Activated CD4-positive, CD25-positive, alpha-beta regulatory T cell treated with anti-CD3 and anti-CD28 coated beads, Interleukin-2, amount 50 U/mL, for 72 hours (primary cell): Measurements from ENCODE around the gene ZDHHC17.

Experiments used
- DNase-seq: peaks from one replicate; pipeline ENCODE4 v3.0.0; 2021

ZDHHC17 gene

DNA sequence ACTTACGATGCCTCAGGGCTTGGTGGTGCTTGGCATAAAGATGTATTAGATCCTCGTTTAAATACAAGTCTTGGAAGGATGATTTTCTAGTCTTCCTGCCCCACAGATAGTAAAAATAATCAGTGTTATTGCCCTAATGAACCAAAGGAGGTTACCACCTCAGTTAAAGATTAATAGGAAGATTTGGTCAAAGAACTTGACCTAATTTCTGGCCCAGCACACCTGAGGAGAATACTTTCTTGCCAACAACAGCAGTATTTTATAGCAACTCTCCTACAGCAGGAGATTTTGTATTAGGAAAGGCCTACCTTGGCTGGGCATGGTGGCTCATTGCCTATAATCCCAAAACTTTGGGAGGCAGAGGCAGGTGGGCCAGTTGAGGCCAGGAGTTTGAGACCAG, 83.3 kb downstream of the ZDHHC17 start:
- DNase-seq = no peak

GRCh38 chr12:76848132-76848531, 84.2 kb downstream of the ZDHHC17 start:
- no peak for DNase-seq

- DNase-seq = no peak
These were observed 88.2 kb downstream of the ZDHHC17 start for GRCh38 chr12:76852106-76852505.

DNA sequence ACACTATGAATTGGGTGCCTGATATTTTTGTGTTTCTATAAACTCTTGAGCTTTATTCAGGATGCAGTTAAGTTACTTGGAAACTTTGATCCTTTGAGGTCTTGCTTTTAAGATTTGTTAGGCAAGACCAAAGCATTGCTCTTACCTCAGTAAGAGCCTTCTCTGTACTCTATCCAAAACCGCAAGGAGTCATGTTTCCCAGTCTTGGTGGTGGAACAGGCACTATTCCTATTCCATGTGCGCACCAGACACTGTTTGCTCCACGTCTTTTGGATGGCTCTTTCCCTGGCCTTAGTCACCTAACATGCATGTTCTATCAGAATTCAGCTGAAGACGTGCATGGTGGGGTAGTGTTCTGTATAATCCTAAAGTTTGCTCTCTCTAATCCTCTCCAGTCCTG, 91.4 kb downstream of the ZDHHC17 start:
- no peak for DNase-seq

DNA sequence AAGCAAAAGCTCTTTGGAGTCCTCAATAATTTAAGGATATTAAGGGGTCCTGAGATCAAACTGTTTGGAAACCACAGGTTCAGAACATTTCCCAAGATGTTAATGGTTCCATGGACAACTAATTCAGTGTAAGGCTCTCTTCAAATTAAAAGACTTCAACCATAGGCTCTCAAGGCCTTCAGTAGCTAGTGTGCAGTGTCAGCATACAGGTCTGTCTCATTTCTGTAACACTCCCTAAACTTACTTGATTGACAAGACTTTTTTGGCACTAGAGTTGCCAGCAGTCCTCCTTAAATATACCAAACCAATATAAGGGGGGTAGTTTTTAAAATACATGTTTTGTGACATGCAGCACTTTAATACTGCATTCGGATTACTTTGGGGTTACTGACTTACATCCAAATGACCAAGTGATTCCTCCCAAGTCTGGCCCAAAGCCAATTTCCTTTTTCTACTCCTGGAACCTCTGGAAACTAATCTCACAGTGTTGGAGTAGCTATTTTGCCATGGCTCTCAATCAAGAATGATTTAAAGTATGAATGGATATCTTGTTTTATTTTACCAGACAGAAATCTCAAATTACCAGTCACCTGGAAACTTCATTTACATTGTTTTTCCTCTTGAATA, 92.2 kb downstream of the ZDHHC17 start:
- no peak for DNase-seq

- no peak for DNase-seq
These were observed 95.7 kb downstream of the ZDHHC17 start for GRCh38 chr12:76859611-76860010.

DNA sequence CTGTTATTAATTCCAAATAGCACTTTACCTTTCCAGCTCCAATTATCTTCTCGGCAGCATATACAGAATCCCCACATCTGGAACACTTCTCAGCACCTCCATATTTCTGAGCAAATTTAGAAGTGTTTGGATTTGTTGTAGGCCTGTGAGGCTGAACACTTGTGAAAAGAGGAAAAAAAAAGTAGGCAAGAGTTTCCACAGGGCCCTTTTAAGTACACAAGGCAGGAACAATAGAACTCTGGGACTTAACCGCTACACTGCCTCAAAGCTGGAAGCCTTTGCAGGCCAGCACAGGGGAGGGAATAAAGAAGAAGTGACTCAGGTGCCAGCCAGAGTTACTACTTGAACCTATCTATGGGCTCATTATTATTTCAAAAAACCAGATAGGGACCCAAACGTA, 96.3 kb downstream of the ZDHHC17 start:
- DNase-seq = no peak

DNA sequence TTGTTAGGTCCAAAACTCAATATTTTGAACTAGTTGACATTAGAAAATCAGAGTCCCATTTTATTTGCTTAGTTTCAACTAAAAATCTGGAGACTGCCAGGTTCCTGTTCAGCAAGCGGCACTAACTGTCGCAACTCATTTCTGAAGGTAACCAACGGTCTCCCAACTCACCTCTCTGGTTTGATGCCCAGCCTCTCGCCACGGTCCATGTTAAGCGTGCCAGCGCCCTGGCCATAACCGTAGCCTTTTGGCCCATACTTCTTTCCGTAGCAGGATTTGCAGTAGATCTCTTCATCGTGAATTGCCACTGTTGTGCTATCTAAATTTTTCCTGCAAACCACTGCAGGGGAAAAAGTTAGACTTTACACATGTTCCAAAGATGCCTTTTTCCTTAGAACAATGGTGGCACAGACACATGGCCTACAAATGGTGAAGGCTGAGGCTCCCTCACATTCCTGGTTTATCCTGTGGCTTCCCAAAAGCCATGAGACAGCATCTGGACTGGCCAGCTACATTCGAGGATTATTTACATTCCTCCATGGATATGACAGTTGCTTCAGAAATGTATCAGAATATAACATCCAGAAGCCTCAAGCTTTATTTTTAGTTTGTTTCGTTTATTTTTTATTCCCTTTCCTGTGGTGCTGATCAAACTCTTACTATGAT, 99.2 kb downstream of the ZDHHC17 start:
- DNase-seq = no peak

GRCh38 chr12:76863837-76864236, 99.9 kb downstream of the ZDHHC17 start:
- no peak for DNase-seq

GRCh38 chr12:76864791-76865400, 101.0 kb downstream of the ZDHHC17 start:
- DNase-seq = no peak

DNA sequence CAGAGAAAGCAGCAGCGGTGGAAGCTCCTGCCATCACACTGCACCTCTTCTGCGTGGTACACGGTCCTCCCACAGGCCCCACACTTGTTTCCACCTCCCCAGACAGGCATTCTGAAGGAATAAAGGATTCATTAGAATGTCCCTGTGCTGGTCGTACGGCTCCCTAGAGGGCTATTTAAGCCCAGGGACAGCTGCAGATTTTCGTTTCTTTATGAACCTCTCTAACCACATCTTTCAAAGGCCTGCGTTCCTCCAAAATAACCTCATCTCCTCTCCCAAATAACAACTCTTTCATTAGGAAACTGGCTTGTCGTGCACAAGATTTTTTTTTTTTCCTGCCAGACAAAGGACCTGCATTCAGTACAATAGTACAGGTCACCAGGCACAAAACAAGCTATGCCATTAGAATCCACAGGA, 102.2 kb downstream of the ZDHHC17 start:
- DNase-seq = no peak

DNA sequence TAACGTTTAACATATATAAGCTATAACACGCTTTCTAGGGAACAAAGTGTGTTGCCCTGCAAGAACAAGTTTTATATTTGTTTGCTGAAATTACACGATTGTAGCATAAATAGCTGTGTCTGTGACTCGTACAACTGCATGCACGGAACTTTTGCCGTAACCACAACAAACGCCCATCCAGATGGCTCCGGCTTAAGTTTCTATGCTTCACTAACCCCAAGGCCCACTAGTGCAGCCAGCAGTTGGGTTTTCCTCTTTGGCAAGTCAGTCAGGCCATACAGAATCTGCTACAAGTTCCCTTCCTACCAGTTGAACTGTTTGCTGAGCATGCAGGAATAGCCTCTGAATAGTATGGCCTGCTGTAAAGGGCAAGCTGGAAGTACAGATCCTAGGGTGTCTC, 102.8 kb downstream of the ZDHHC17 start:
- no peak for DNase-seq

GRCh38 chr12:76871082-76871481, 107.2 kb downstream of the ZDHHC17 start:
- no peak for DNase-seq

DNA sequence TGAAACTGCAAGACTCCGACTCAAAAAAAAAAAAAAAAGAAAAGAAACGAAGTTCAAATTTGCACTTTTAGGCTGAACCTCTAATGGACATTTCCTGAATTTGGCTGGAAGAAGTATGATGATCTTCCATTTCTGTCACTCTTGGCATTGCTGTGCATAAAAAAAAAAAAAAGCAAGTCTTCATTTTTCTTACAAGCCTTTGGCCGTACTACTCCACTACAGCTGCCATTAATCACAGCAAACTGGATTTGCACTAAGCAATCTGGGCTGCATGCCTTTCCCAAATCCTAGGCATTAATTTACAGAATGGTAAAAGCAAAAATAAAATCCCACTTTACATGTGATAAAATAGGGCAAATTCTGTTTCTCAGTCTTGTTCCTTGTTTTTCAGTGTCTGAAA, 107.8 kb downstream of the ZDHHC17 start:
- DNase-seq = no peak

DNA sequence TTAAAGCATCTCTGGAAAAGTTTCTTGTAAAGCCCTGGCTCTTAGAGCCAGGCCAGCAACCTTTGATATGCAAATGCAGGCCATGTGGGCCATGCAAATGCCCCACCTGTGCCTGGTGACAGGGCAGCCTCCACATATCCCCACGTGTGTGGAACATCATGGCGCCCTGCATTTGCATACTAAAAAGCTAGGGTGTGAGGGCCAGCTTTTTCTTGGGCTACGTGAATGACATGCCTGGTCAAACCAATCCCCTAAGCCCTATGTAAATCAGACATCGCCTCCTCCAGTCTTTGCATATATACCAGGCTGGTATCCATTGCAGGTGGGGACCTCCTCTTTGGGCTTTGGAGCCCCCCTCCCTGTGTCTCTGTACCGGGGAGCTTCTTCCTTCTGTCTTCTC, 108.5 kb downstream of the ZDHHC17 start:
- DNase-seq = no peak

DNA sequence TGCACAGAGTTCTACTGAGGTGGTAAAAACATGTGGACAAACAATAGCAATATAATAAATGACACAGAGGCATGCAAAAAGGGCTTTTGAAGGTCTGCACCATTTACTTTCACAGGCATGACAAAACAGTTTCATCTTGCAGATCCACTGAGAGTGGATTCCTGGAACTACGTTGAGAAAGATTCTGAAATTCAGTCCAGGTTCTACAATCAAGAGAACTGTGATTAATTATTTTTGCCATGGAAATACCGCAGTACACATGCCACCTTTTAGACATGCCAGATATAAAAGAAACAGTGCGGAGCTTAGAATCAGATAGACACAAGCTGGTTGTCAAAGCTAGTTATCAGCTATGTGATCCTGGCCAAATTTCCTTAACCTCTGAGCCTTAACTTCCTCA, 110.1 kb downstream of the ZDHHC17 start:
- DNase-seq = no peak

- no peak for DNase-seq
These were observed 110.7 kb downstream of the ZDHHC17 start for GRCh38 chr12:76874491-76875190.

- DNase-seq = no peak
These were observed 112.8 kb downstream of the ZDHHC17 start for GRCh38 chr12:76876696-76877229.

DNA sequence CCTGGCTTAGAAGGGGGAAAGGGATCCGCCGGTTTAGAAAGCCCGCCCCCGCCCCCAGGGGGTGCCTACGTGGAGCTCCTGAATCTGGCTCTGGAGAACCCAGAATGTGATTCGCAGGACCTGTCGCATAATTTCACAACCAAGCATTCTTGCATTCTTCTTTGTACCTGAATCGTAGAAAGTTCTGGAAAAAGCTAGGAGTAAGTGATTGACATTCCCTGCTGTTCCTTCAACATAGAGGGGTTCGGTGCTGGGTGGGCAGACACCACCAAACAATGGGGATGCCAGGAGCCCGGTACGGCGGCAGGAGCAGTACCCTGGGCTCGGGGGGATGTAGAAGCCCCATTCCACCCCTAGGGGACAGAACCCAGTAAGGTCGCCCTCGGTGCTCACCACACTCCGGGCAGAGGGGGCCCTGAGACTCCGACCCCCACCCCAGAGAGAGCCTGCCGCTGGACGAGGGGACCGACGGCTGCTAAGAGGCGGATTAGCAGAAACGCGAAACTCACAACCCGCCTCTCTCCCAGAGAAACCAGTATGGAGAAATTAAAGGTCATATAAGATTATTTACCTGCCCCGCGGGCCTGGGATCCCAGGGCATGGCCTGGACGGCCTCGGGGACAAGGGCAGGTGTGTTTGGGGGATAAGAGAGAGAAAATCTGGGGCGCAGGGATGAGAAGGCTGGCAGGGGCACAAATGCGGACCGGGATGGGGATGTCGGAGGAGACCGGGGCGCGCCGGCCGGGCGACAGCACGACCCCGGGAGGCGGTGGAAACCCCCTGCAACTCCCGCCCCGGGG, 114.4 kb downstream of the ZDHHC17 start:
- DNase-seq = no peak

DNA sequence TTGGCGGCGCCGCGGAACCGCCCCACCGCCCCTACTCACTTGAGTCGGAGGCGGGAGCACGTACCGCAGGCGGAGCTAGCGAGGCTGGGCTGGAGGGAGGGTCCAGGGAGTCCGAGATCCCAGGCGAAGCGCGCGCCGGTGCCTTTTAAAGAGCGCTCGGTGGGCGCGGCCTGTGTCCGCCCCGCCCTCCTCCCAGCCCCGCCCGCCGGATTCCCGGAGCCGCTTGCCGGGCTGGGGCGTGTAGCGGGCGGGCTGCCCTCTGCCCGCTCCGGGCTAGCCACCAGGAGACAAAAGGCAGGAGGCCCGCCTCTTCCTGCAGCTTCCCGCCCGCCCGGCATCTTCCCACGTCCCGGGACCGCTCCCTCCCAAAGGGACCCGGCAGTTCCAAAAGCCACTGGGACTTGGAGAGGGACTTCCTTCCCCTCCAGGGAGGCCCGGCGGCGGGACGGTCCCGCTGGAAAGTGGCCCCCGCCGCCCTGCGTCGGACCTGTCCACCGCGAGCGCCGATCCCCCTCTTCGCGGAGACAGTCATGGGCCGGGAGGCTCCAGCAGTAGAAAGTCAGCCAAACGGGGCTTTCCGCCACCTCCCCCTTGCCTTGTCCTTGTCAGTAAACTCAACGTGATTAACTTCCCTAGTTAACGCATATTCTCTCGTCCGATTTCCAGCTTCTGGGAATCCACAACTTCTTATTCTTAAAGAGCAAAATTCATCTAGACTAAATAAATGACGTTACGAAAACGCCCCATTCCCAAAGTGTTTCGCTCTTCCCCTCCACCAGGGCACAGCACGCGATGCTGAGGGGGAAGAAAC, 115.2 kb downstream of the ZDHHC17 start, which contains the start of gene CSRP2:
TSS of gene CSRP2 (minus strand) at position 121 of the 811 bp plus-strand sequence. CDS start 12,759 bp downstream, outside the sequence.
- peak; percentile 49 for DNase-seq

- no peak for DNase-seq
These were observed 116.0 kb downstream of the ZDHHC17 start for GRCh38 chr12:76879710-76880518.
